ENCODE measurements around the gene YIPF6. TPM values are rescaled to one million over a fixed set of nuclear protein-coding genes. Genes with fewer than 3 reads are reported as not detected.

The YIPF6 gene
- total and polyA plus RNA-seq, 9 of the 15 experiments (the other 6 are each of a cell fraction or from before 2014, with no cell fraction given): 7.7 to 44.2 (median 22.4) TPM

DNA sequence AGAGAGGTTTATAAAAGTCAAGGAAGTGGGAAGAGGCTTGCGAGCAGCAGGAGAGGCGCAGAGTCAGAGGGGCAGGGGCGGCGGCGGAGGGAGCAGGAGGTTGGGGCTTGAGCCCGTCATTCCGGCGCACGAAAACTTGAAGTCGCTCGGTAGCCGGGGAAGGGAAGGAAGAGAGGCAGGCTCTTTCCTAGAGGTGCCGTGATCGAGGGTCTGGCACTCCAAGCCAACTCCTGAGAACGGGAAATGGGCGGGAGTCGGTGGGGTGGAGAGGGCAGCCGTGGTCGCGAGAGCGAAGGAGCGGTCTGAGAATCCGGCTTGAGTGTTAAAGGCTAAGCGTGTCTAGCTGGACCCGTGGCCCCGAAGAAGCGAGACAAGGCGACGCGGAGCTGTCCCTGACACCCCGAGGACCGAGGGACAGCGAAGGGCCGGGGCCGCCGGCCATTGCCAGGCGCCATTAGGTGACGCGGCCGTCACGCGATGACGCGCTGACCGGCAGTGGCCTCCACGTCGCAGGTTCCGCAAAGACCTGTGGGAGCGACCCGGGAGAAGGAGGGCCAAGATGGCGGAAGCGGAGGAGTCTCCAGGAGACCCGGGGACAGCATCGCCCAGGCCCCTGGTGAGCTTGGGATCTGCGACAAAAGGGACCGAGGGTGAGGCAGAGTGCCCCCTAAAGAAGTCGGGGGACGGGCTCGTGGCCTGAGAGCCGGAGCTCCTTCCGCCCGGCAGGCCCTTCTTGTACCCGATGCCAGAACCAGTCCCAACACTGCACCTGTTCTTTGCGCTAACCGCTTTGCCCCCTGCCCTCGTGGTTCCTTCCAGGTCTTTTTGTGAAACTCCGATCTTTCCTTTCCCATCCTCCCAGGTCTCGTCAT is at the start of gene YIPF6 (continued):
- TF ChIP-seq, protein P1, sequence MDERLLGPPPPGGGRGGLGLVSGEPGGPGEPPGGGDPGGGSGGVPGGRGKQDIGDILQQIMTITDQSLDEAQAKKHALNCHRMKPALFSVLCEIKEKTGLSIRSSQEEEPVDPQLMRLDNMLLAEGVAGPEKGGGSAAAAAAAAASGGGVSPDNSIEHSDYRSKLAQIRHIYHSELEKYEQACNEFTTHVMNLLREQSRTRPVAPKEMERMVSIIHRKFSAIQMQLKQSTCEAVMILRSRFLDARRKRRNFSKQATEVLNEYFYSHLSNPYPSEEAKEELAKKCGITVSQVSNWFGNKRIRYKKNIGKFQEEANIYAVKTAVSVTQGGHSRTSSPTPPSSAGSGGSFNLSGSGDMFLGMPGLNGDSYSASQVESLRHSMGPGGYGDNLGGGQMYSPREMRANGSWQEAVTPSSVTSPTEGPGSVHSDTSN (CRISPR knock-in tag; IDR thresholded peaks at IDR 0.05; ENCODE audit: low read depth): no peak
- TF ChIP-seq, protein P1 (tag; conservative IDR thresholded peaks at IDR 0.05; ENCODE audit: low read depth): no peak
- TF ChIP-seq POLR2AphosphoS2 (IDR thresholded peaks at IDR 0.05; ENCODE audit: low read length): no peak
- TF ChIP-seq ZNF384 (IDR thresholded peaks at IDR 0.05; ENCODE audit: low read depth, low read length): no peak
- TF ChIP-seq CBX1 (IDR thresholded peaks at IDR 0.05; ENCODE audit: low read depth): no peak; the same call in 1 of the 2 replicates
- TF ChIP-seq, protein P2, sequence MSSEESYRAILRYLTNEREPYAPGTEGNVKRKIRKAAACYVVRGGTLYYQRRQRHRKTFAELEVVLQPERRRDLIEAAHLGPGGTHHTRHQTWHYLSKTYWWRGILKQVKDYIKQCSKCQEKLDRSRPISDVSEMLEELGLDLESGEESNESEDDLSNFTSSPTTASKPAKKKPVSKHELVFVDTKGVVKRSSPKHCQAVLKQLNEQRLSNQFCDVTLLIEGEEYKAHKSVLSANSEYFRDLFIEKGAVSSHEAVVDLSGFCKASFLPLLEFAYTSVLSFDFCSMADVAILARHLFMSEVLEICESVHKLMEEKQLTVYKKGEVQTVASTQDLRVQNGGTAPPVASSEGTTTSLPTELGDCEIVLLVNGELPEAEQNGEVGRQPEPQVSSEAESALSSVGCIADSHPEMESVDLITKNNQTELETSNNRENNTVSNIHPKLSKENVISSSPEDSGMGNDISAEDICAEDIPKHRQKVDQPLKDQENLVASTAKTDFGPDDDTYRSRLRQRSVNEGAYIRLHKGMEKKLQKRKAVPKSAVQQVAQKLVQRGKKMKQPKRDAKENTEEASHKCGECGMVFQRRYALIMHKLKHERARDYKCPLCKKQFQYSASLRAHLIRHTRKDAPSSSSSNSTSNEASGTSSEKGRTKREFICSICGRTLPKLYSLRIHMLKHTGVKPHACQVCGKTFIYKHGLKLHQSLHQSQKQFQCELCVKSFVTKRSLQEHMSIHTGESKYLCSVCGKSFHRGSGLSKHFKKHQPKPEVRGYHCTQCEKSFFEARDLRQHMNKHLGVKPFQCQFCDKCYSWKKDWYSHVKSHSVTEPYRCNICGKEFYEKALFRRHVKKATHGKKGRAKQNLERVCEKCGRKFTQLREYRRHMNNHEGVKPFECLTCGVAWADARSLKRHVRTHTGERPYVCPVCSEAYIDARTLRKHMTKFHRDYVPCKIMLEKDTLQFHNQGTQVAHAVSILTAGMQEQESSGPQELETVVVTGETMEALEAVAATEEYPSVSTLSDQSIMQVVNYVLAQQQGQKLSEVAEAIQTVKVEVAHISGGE (CRISPR knock-in tag; IDR thresholded peaks at IDR 0.05): peak in 1 of 3 experiments; percentile 39; a peak in 1 of 6 replicates
- TF ChIP-seq FOXK2 (conservative IDR thresholded peaks at IDR 0.05 in 1 of 2, IDR thresholded peaks at IDR 0.05 in 1 of 2; ENCODE audit: low read depth in 2 of 2): 0 out of 4 replicates have a peak, but pooled peaks of 1 of the 2 experiments have one; percentile 50
- peak; percentile 47; the same call in 1 of the 2 replicates for TF ChIP-seq ESRRA (IDR thresholded peaks at IDR 0.05; ENCODE audit: borderline replicate concordance, low read depth)
- TF ChIP-seq ZNF830 (CRISPR knock-in tag; IDR thresholded peaks at IDR 0.05): no peak
- TF ChIP-seq ZBTB17 (CRISPR knock-in tag; IDR thresholded peaks at IDR 0.05): 0 out of 2 replicates have a peak, but pooled peaks have one; percentile 27
- no peak for TF ChIP-seq TRIM24 (IDR thresholded peaks at IDR 0.05)
- TF ChIP-seq POU5F1 (IDR thresholded peaks at IDR 0.05; ENCODE audit: borderline replicate concordance, low read depth, low read length, partially characterized antibody): peak; percentile 19
- TF ChIP-seq MAFK (IDR thresholded peaks at IDR 0.05; ENCODE audit: low read length): no peak
- TF ChIP-seq ZNF121 (CRISPR knock-in tag; conservative IDR thresholded peaks at IDR 0.05): no peak
- TF ChIP-seq, protein P3, sequence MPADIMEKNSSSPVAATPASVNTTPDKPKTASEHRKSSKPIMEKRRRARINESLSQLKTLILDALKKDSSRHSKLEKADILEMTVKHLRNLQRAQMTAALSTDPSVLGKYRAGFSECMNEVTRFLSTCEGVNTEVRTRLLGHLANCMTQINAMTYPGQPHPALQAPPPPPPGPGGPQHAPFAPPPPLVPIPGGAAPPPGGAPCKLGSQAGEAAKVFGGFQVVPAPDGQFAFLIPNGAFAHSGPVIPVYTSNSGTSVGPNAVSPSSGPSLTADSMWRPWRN (IDR thresholded peaks at IDR 0.05; ENCODE audit: low read depth): no peak
- TF ChIP-seq SMARCC2 (IDR thresholded peaks at IDR 0.05; ENCODE audit: low read depth): no peak
- peak; percentile 56 for TF ChIP-seq CHD1 (IDR thresholded peaks at IDR 0.05; ENCODE audit: low read length)
- TF ChIP-seq MTA1 (IDR thresholded peaks at IDR 0.05; ENCODE audit: borderline replicate concordance): peak; percentile 94
- no peak for TF ChIP-seq ZNF174 (CRISPR knock-in tag; IDR thresholded peaks at IDR 0.05)
- TF ChIP-seq NCOR1 (IDR thresholded peaks at IDR 0.05): peak; percentile 54
- TF ChIP-seq NR1H2 (CRISPR knock-in tag; IDR thresholded peaks at IDR 0.05): no peak
- no peak for TF ChIP-seq RBM15 (IDR thresholded peaks at IDR 0.05; ENCODE audit: insufficient read depth, low read length)

All from K562 (cell line).